Measurements from ENCODE around the gene NDUFS2. TPM values are rescaled to one million over a fixed set of nuclear protein-coding genes. Genes with fewer than 3 reads are reported as not detected.
A peak's percentile ranks its signal among the peaks of the same experiment; 100 is the strongest.

Gene NDUFS2
- total RNA-seq (103 TPM in 2 replicates), polyA plus RNA-seq (163 and 177 TPM in 2 replicates)

DNA sequence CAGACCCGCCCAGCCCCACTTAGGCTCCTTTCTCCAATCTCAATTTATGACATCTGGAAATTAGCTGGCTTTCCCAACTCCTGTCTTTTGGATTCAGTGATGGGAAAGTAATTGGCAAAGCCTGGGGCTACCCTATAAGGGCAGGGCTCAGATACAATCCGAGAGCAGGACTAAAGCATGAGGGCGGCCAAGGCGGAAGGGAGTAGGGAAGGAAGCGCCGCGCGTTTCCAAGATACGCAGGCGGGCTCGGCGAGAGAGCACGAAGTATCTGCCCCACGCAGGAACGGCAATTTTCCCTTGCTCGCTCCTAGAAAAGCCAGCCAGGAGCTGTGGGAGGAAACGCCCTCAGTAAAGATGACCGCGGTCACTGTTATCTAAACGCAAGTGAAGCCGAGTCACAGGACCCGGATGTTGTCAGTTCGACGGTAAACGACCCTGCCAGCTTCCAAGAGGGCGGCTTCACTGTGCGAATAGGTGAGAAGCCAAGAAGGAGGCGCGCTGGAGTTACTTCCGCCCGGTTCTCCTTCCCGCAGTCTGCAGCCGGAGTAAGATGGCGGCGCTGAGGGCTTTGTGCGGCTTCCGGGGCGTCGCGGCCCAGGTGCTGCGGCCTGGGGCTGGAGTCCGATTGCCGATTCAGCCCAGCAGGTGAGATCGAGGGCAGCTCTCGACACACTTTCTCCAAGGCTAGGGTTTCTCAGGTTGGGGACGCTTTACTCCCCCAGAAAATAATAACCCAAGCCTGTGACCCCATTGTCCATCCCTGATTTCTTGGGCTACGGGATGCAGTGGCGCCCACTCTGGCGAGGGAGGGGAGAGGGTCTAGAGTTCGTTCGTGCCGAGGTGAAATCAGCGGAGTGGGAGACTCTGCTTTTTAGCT lies at the start of gene NDUFS2:
Gene NDUFS2 (plus strand): TSS at position 532 of the 877 bp plus-strand sequence. CDS start 19 bp downstream, at position 551.
- DNase-seq (ENCODE audit: low spot score), result peak; percentile 99
- Histone ChIP-seq H3K9me3 (ENCODE audit: low read depth) (no peaks in the 10 kb centered on the region), H3K27me3 (no peaks in the 10 kb centered on the region), H4K20me1 (ENCODE audit: insufficient read depth, poor library complexity, severe bottlenecking) (no peaks in the 10 kb centered on the region), H3K79me2 (peaks cover 28% of the 10 kb centered on the region), H3K4me3 (peak within 1 kb of the TSS; percentile 48), H3K9me2 (replicated peaks; ENCODE audit: insufficient read depth) (no peaks in the 10 kb centered on the region), H3K4me1 (ENCODE audit: insufficient read depth) (peaks cover 35% of the 10 kb centered on the region), H3K36me3 (replicated peaks; ENCODE audit: insufficient read depth, low read depth) (no peaks in the 10 kb centered on the region), H3K4me2 (peak within 1 kb of the TSS; percentile 84), H2AFZ (peak within 1 kb of the TSS; percentile 68), H3K27ac (peak within 1 kb of the TSS; percentile 95)
- TF ChIP-seq, protein P1, sequence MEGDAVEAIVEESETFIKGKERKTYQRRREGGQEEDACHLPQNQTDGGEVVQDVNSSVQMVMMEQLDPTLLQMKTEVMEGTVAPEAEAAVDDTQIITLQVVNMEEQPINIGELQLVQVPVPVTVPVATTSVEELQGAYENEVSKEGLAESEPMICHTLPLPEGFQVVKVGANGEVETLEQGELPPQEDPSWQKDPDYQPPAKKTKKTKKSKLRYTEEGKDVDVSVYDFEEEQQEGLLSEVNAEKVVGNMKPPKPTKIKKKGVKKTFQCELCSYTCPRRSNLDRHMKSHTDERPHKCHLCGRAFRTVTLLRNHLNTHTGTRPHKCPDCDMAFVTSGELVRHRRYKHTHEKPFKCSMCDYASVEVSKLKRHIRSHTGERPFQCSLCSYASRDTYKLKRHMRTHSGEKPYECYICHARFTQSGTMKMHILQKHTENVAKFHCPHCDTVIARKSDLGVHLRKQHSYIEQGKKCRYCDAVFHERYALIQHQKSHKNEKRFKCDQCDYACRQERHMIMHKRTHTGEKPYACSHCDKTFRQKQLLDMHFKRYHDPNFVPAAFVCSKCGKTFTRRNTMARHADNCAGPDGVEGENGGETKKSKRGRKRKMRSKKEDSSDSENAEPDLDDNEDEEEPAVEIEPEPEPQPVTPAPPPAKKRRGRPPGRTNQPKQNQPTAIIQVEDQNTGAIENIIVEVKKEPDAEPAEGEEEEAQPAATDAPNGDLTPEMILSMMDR (IDR thresholded peaks at IDR 0.05; ENCODE audit: poor library complexity), result peak; percentile 33
- TF ChIP-seq EZH2phosphoT487 (IDR thresholded peaks at IDR 0.05; ENCODE audit: low read depth, severe bottlenecking, unreplicated experiment), result no peak
- 3% methylated on average over 53 of the region's 53 CpGs for WGBS (ENCODE audit: low lambda C conversion rate, missing lambda C conversion rate)

DNA sequence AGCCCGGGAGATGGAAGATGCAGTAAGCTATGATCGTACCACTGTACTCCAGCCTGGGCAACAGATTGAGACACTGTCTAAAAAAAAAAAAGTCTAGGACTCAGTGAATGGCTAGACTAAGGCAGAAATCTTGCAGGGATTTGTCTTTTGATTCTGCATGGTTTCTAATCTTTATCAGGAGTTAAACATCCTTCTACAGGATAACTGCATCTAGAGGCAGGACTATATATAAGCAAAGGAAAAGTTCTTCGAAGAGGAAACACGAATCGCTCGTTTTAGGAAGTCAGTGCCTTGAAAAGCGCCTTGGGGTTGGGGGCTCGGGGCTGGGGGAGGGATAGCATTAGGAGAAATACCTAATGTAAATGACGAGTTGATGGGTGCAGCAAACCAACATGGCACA lies 49.0 kb upstream of the NDUFS2 start:
- Histone ChIP-seq H3K27ac (peak overlapping the region; percentile 97), H3K36me3 (replicated peaks; ENCODE audit: insufficient read depth, low read depth) (no peaks in the 10 kb centered on the region), H3K4me3 (peak overlapping the region; percentile 65), H2AFZ (peak overlapping the region; percentile 59), H3K9me2 (replicated peaks; ENCODE audit: insufficient read depth) (no peaks in the 10 kb centered on the region), H4K20me1 (ENCODE audit: insufficient read depth, poor library complexity, severe bottlenecking) (no peaks in the 10 kb centered on the region), H3K79me2 (peaks cover 19% of the 10 kb centered on the region), H3K27me3 (no peaks in the 10 kb centered on the region), H3K9me3 (ENCODE audit: low read depth) (no peaks in the 10 kb centered on the region), H3K4me1 (ENCODE audit: insufficient read depth) (peaks cover 8% of the 10 kb centered on the region), H3K4me2 (peak overlapping the region; percentile 80)
- TF ChIP-seq EZH2 (IDR thresholded peaks at IDR 0.05; ENCODE audit: borderline replicate concordance), result no peak
- TF ChIP-seq, protein P1 (IDR thresholded peaks at IDR 0.05; ENCODE audit: poor library complexity), result no peak
- no peak for TF ChIP-seq EZH2phosphoT487 (IDR thresholded peaks at IDR 0.05; ENCODE audit: low read depth, severe bottlenecking, unreplicated experiment)
- WGBS (ENCODE audit: low lambda C conversion rate, missing lambda C conversion rate), result 25% methylated on average over 9 of the region's 9 CpGs
- DNase-seq (ENCODE audit: low spot score), result no peak

DNA sequence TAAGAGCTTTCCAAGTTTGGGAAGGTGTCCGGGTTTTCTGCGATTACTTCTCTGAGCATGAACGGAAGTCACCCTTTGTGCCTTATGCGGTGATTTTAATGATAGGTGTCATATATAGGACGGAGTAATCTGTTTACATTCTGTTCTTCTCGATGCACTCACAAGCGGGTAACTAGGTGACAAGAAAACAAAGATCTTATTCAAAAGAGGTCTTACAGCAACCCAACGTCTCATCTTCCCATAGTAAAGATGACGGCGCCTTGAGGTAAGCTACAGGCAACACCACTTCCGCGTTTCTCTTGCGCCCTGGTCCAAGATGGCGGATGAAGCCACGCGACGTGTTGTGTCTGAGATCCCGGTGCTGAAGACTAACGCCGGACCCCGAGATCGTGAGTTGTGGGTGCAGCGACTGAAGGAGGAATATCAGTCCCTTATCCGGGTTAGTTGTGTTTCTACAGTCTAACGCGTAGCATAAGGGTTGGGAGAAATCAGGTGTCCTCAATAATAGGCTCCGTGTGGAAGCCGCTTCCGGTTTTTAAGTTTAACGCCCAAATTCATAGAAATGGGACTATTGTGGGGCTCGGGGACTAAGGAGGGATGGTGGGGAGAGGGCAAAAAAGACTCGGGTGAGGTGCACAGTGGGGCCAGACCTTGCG lies 48.4 kb upstream of the NDUFS2 start, which contains the start of gene UFC1:
Gene UFC1 (plus strand): TSS at position 297 of the 656 bp plus-strand sequence. CDS start 20 bp downstream, at position 317.
- no peaks in the 10 kb centered on the region for H3K9me3 ChIP-seq (ENCODE audit: low read depth)
- H3K4me2 ChIP-seq, result peak within 1 kb of the TSS; percentile 80
- H3K36me3 ChIP-seq (replicated peaks; ENCODE audit: insufficient read depth, low read depth), result no peaks in the 10 kb centered on the region
- no peaks in the 10 kb centered on the region for H4K20me1 ChIP-seq (ENCODE audit: insufficient read depth, poor library complexity, severe bottlenecking)
- H3K27ac ChIP-seq, result peak within 1 kb of the TSS; percentile 97
- no peak for TF ChIP-seq EZH2 (IDR thresholded peaks at IDR 0.05; ENCODE audit: borderline replicate concordance)
- TF ChIP-seq, protein P1 (IDR thresholded peaks at IDR 0.05; ENCODE audit: poor library complexity), result no peak
- TF ChIP-seq EZH2phosphoT487 (IDR thresholded peaks at IDR 0.05; ENCODE audit: low read depth, severe bottlenecking, unreplicated experiment), result no peak
- peak within 1 kb of the TSS; percentile 59 for H2AFZ ChIP-seq
- no peaks in the 10 kb centered on the region for H3K27me3 ChIP-seq
- H3K4me3 ChIP-seq, result peak within 1 kb of the TSS; percentile 65
- H3K79me2 ChIP-seq, result peaks cover 19% of the 10 kb centered on the region
- under 1% methylated on average over 33 of the region's 33 CpGs for WGBS (ENCODE audit: low lambda C conversion rate, missing lambda C conversion rate)
- H3K4me1 ChIP-seq (ENCODE audit: insufficient read depth), result peaks cover 8% of the 10 kb centered on the region
- peak; percentile 88 for DNase-seq (ENCODE audit: low spot score)
- no peaks in the 10 kb centered on the region for H3K9me2 ChIP-seq (replicated peaks; ENCODE audit: insufficient read depth)
